Osteocyte (in vitro differentiated cells): Measurements from ENCODE around the gene METTL21A. TPM values are rescaled to one million over a fixed set of nuclear protein-coding genes. Genes with fewer than 3 reads are reported as not detected.

ENCODE experiments used
- DNase-seq: peaks from one replicate; pipeline ENCODE4 v3.0.0; 2021; ENCODE audit warnings: mixed read lengths; ENCODE audit not compliant: unreplicated experiment; ENCODE audit errors: extremely low spot score
- H3K27ac Mint-ChIP-seq: one replicate; pipeline ENCODE4 v1.8.0; 2021; ENCODE audit warnings: mild to moderate bottlenecking, mixed read lengths; ENCODE audit not compliant: unreplicated experiment
- H3K27me3 Mint-ChIP-seq: one replicate; pipeline ENCODE4 v1.8.0; 2021; ENCODE audit warnings: mixed read lengths; ENCODE audit not compliant: unreplicated experiment
- H3K36me3 Mint-ChIP-seq: one replicate; pipeline ENCODE4 v1.8.0; 2021; ENCODE audit warnings: mixed read lengths; ENCODE audit not compliant: unreplicated experiment
- H3K4me1 Mint-ChIP-seq: one replicate; pipeline ENCODE4 v1.8.0; 2021; ENCODE audit warnings: mixed read lengths; ENCODE audit not compliant: unreplicated experiment
- H3K4me3 Mint-ChIP-seq: one replicate; pipeline ENCODE4 v1.8.0; 2021; ENCODE audit warnings: mild to moderate bottlenecking, moderate library complexity, mixed read lengths; ENCODE audit not compliant: unreplicated experiment
- H3K9me3 Mint-ChIP-seq: one replicate; pipeline ENCODE4 v1.8.0; 2021; ENCODE audit warnings: mixed read lengths; ENCODE audit not compliant: unreplicated experiment
- total RNA-seq: library from RNA; stranded (reverse); gene quantifications from 2 replicates; pipeline ENCODE4 v1.2.1, GENCODE V29; 2021
- TF ChIP-seq, protein P1 (sequence below): fragments of 200-600 bp; sonication (generic); IDR thresholded peaks from 2 replicates; pipeline ENCODE4 v1.5.0; 2021; ENCODE audit warnings: antibody characterized with exemption, mild to moderate bottlenecking, moderate library complexity

METTL21A gene
- total RNA-seq, 1 donor from 2014 or later, result 18.7 TPM

DNA sequence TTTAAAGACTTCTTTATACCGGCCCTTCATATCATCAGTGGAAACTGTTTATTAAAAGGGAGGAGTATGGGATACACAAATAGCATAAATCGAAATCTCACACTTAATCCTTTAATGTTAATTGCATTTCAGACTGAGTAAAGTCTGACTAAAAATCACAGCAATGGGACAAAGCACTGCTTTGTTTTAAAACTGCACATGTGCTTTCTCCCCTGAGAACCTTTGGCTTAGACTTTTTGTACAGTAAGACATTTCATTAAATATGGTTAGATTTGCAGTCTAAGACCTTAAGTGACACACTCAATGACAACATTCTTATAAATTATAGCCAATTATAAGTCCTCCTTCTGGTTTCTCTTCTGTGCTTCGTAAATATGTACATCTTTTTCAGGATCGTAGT is 12.5 kb downstream of the METTL21A start:
- DNase-seq, result no peak
- Mint-ChIP-seq H3K27ac (no peak overlapping the region), H3K4me1 (peaks cover 19% of the 10 kb centered on the region), H3K27me3 (no peaks in the 10 kb centered on the region), H3K9me3 (no peaks in the 10 kb centered on the region), H3K36me3 (peaks cover 16% of the 10 kb centered on the region), H3K4me3 (no peak overlapping the region)
- TF ChIP-seq, protein P1, sequence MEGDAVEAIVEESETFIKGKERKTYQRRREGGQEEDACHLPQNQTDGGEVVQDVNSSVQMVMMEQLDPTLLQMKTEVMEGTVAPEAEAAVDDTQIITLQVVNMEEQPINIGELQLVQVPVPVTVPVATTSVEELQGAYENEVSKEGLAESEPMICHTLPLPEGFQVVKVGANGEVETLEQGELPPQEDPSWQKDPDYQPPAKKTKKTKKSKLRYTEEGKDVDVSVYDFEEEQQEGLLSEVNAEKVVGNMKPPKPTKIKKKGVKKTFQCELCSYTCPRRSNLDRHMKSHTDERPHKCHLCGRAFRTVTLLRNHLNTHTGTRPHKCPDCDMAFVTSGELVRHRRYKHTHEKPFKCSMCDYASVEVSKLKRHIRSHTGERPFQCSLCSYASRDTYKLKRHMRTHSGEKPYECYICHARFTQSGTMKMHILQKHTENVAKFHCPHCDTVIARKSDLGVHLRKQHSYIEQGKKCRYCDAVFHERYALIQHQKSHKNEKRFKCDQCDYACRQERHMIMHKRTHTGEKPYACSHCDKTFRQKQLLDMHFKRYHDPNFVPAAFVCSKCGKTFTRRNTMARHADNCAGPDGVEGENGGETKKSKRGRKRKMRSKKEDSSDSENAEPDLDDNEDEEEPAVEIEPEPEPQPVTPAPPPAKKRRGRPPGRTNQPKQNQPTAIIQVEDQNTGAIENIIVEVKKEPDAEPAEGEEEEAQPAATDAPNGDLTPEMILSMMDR, result no peak

DNA sequence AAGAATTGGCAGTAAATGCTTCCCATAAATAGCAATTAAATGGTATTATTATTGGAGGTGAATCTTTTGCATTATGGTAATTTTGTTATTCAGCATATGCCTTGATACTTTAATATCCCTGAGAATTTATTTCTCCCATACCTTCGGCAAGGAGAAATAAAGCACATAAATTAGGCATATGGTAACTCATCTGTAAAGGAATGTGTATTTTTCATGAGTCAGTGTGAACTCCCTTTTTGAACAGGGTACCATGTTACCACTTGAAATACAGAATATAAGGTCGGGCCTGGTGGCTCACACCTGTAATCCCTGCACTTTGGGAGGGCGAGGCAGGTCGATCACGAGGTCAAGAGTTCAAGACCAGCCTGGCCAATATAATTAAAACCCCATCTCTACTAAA is 18.4 kb downstream of the METTL21A start:
- H3K4me1 Mint-ChIP-seq, result no peaks in the 10 kb centered on the region
- H3K27ac Mint-ChIP-seq, result no peak overlapping the region

DNA sequence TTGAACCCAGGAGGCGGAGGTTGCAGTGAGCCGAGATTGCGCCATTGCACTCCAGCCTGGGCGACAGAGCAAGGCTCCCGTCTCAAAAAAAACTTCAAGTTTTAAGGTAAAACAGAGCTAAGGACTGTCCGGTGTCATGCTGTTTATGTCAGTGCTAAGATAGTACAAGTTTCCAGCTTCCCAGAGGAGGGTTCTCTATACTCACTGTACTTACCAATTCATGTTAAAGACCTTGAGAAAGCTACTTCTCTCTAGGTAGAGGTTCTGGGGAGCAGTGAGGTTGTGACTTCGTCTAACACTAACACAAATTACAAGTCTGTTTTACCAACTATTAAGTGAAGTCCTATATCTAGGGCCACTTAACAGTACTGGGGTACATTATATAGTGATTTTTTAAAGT is 18.8 kb downstream of the METTL21A start:
- Mint-ChIP-seq H3K36me3 (peaks cover 16% of the 10 kb centered on the region), H3K4me3 (no peak overlapping the region), H3K27ac (no peak overlapping the region), H3K9me3 (no peaks in the 10 kb centered on the region), H3K27me3 (no peaks in the 10 kb centered on the region), H3K4me1 (no peaks in the 10 kb centered on the region)
- DNase-seq, result no peak
- TF ChIP-seq, protein P1, result no peak

More for the DNA sequence above, 18.4 kb downstream of the METTL21A start:
- Mint-ChIP-seq H3K4me3 (no peak overlapping the region), H3K9me3 (no peaks in the 10 kb centered on the region), H3K36me3 (peaks cover 13% of the 10 kb centered on the region), H3K27me3 (no peaks in the 10 kb centered on the region)
- DNase-seq, result no peak
- TF ChIP-seq, protein P1, result no peak

DNA sequence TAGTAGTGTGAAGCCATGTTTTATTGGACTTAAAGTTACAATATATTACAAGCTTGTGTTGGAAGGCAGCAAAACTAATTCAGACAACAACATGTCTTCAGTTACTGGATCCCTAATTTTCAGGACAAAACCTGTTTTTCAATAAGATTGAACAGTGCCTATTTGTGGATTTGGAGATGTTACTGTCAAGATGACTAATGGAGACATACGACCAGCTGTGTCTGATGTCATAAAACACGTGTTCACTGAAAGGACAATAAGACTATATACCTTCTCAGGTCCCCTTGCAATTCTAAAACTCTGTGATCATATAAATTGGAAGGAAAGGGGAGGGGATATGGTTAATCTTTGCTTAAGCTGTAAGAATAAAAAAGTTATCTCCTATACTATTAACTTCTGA is 21.7 kb downstream of the METTL21A start:
- Mint-ChIP-seq H3K9me3 (no peaks in the 10 kb centered on the region), H3K4me3 (no peak overlapping the region), H3K27me3 (no peaks in the 10 kb centered on the region), H3K4me1 (peaks cover 5% of the 10 kb centered on the region), H3K27ac (no peak overlapping the region), H3K36me3 (peaks cover 27% of the 10 kb centered on the region)
- DNase-seq, result no peak
- TF ChIP-seq, protein P1, result no peak

DNA sequence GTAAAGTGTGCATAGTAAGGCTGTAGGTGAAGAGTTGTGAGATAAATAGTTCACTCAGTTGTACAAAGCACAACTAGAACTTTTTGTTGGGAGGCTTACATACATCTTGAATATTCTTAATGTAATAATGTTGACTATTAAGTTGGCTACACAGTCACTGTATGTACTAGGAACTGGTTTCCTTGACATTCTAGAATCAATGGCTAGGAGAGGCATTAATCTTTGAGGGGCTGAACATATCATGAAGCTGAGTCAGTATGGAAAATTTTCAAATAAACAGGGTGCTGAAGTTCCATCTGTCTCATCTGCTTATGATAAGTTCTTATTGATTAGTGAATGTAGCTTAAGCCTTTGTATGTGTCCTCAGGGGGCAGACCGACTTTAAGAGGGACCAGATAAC is 23.4 kb downstream of the METTL21A start:
- TF ChIP-seq, protein P1, result no peak
- Mint-ChIP-seq H3K4me1 (peaks cover 5% of the 10 kb centered on the region), H3K36me3 (peaks cover 33% of the 10 kb centered on the region), H3K27me3 (no peaks in the 10 kb centered on the region), H3K27ac (no peak overlapping the region), H3K9me3 (no peaks in the 10 kb centered on the region), H3K4me3 (no peak overlapping the region)
- no peak for DNase-seq
